GM23338 (cell line): ENCODE results near the gene PHOSPHO1. TPM values are rescaled to one million over a fixed set of nuclear protein-coding genes. Genes with fewer than 3 reads are reported as not detected.

Experiments used
- ATAC-seq: fragments of 200-7000 bp; cut with Tn5 transposase; 3 replicates; pipeline ENCODE4 v1.9.1; 2020
- DNase-seq: peaks from one replicate; pipeline ENCODE4 v3.0.0-alpha.2; 2015; ENCODE audit warnings: low spot score
- H2AFZ ChIP-seq: fragments of 200-600 bp; sonication (generic); 2 replicates; pipeline ENCODE4 v1.8.0; 2016; ENCODE audit warnings: antibody characterized with exemption, mild to moderate bottlenecking, moderate library complexity
- H3F3A ChIP-seq: fragments of 200-600 bp; sonication (generic); replicated peaks from 2 replicates; pipeline ENCODE4 v1.8.0; 2017; ENCODE audit warnings: antibody characterized with exemption, mixed run types, low read depth
- H3K27ac ChIP-seq: fragments of 200-600 bp; sonication (generic); 2 replicates; pipeline ENCODE4 v1.6.1; 2016; ENCODE audit warnings: low read depth
- H3K27me3 ChIP-seq: fragments of 200-600 bp; sonication (generic); 2 replicates; pipeline ENCODE4 v1.8.0; 2016; ENCODE audit warnings: mild to moderate bottlenecking, mixed run types, moderate library complexity; ENCODE audit not compliant: insufficient read depth
- H3K36me3 ChIP-seq: fragments of 200-600 bp; sonication (generic); 2 replicates; pipeline ENCODE4 v1.8.0; 2016; ENCODE audit warnings: mild to moderate bottlenecking; ENCODE audit not compliant: insufficient read depth
- H3K4me1 ChIP-seq: fragments of 200-600 bp; sonication (generic); 2 replicates; pipeline ENCODE4 v1.8.0; 2016; ENCODE audit warnings: mild to moderate bottlenecking, moderate library complexity; ENCODE audit not compliant: insufficient read depth
- H3K4me2 ChIP-seq: fragments of 200-600 bp; sonication (generic); 2 replicates; pipeline ENCODE4 v1.7.1; 2017; ENCODE audit warnings: mixed run types
- H3K4me3 ChIP-seq: fragments of 200-600 bp; sonication (generic); 2 replicates; pipeline ENCODE4 v1.6.1; 2016; ENCODE audit warnings: mixed run types
- H3K79me2 ChIP-seq: fragments of 200-600 bp; sonication (generic); replicated peaks from 2 replicates; pipeline ENCODE4 v1.8.0; 2017; ENCODE audit warnings: mild to moderate bottlenecking; ENCODE audit not compliant: insufficient read depth
- H3K9me2 ChIP-seq: fragments of 200-600 bp; sonication (generic); 2 replicates; pipeline ENCODE4 v1.8.0; 2017; ENCODE audit not compliant: insufficient read depth
- H4K20me1 ChIP-seq: fragments of 200-600 bp; sonication (generic); replicated peaks from 2 replicates; pipeline ENCODE4 v1.8.0; 2017; ENCODE audit warnings: mild to moderate bottlenecking; ENCODE audit not compliant: insufficient read depth
- H3K27ac Mint-ChIP-seq: 2 replicates; pipeline ENCODE4 v1.8.0; 2020; ENCODE audit warnings: inconsistent platforms, mild to moderate bottlenecking, moderate library complexity, mixed read lengths
- H3K27me3 Mint-ChIP-seq: 3 replicates; pipeline ENCODE4 v1.8.0; 2022; ENCODE audit warnings: low read depth, mild to moderate bottlenecking, moderate library complexity, mixed read lengths, inconsistent platforms; ENCODE audit not compliant: insufficient read depth, poor library complexity
- H3K36me3 Mint-ChIP-seq: 3 replicates; pipeline ENCODE4 v1.8.0; 2021; ENCODE audit warnings: low read depth, mild to moderate bottlenecking, inconsistent platforms, moderate library complexity, mixed read lengths
- H3K4me1 Mint-ChIP-seq: 3 replicates; pipeline ENCODE4 v1.8.0; 2020; ENCODE audit warnings: mild to moderate bottlenecking, inconsistent platforms, mixed read lengths
- H3K4me3 Mint-ChIP-seq: 3 replicates; pipeline ENCODE4 v1.8.0; 2021; ENCODE audit warnings: moderate library complexity, mild to moderate bottlenecking, inconsistent platforms, mixed read lengths
- H3K9me3 Mint-ChIP-seq: 3 replicates; pipeline ENCODE4 v1.8.0; 2020; ENCODE audit warnings: moderate library complexity, mild to moderate bottlenecking, inconsistent platforms, mixed read lengths
- CREB1 ChIP-seq: fragments of 250-450 bp; sonication (Bioruptor Pico); IDR thresholded peaks from 2 replicates; pipeline ENCODE4 v1.5.0; 2020; ENCODE audit warnings: low read depth, mild to moderate bottlenecking, moderate library complexity
- EZH2 ChIP-seq: fragments of 200-600 bp; sonication (generic); IDR thresholded peaks from one replicate; pipeline ENCODE4 v1.8.0; 2017; ENCODE audit warnings: antibody characterized with exemption, mild to moderate bottlenecking, low read depth; ENCODE audit not compliant: unreplicated experiment
- EZH2phosphoT487 ChIP-seq: fragments of 200-600 bp; sonication (generic); IDR thresholded peaks from one replicate; pipeline ENCODE4 v1.8.1; 2018; ENCODE audit warnings: antibody characterized with exemption; ENCODE audit not compliant: unreplicated experiment
- JUNB ChIP-seq: IDR thresholded peaks from one replicate; pipeline ENCODE4 v1.6.1; 2016; ENCODE audit warnings: antibody characterized with exemption; ENCODE audit not compliant: unreplicated experiment
- NANOG ChIP-seq: IDR thresholded peaks from 2 replicates; pipeline ENCODE4 v1.6.1; 2016; ENCODE audit warnings: antibody characterized with exemption, borderline replicate concordance
- POLR2AphosphoS5 ChIP-seq: IDR thresholded peaks from 2 replicates; pipeline ENCODE4 v1.6.1; 2016; ENCODE audit warnings: antibody characterized with exemption, low read depth
- STAT1 ChIP-seq: IDR thresholded peaks from one replicate; pipeline ENCODE4 v1.6.1; 2016; ENCODE audit warnings: antibody characterized with exemption; ENCODE audit not compliant: unreplicated experiment
- ZNF114 ChIP-seq: fragments of 250-450 bp; sonication (Bioruptor Pico); IDR thresholded peaks from 2 replicates; pipeline ENCODE4 v1.5.0; 2020; ENCODE audit warnings: mild to moderate bottlenecking, moderate library complexity
- ZNF331 ChIP-seq: fragments of 250-450 bp; sonication (Bioruptor Pico); IDR thresholded peaks from 2 replicates; pipeline ENCODE4 v1.5.0; 2020; ENCODE audit warnings: low read depth, mild to moderate bottlenecking, moderate library complexity
- polyA plus RNA-seq: library from polyadenylated mRNA; unstranded; fragments of >200 nt; fragmentation: Nextera tagmentation; extraction: Ambion mirVana; gene quantifications from 2 replicates; pipeline ENCODE4 v1.2.1, GENCODE V29; 2016
- total RNA-seq: library from RNA; depleted of rRNA; stranded (reverse); fragments of >200 nt; shearing (Covaris generic); gene quantifications from 2 replicates; pipeline ENCODE4 v1.2.3, GENCODE V29; 2014
- TF ChIP-seq, protein P1 (sequence below): IDR thresholded peaks from 2 replicates; pipeline ENCODE4 v1.6.1; 2016; ENCODE audit warnings: antibody characterized with exemption
- TF ChIP-seq, protein P2 (sequence below): fragments of 250-450 bp; sonication (Bioruptor Pico); IDR thresholded peaks from 2 replicates; pipeline ENCODE4 v1.5.0; 2020; ENCODE audit warnings: mild to moderate bottlenecking, moderate library complexity
- TF ChIP-seq, protein P3 (sequence below): IDR thresholded peaks from one replicate; pipeline ENCODE4 v1.6.1; 2018; ENCODE audit warnings: antibody characterized with exemption; ENCODE audit not compliant: unreplicated experiment
- TF ChIP-seq, protein P4 (sequence below), 2 experiments: fragments of 200-600 bp in 1 of 2; sonication (generic) in 1 of 2; conservative IDR thresholded peaks; 2 replicates each; pipeline versions ENCODE4 v1.5.1 to v1.6.1; 2016 to 2017; ENCODE audit warnings: antibody characterized with exemption in 2 of 2, low read depth in 2 of 2, mild to moderate bottlenecking in 2 of 2, moderate library complexity in 1 of 2

Gene PHOSPHO1
- total and polyA plus RNA-seq, 2 experiments from 2014 or later, result 0.71 to 2.2 TPM

DNA sequence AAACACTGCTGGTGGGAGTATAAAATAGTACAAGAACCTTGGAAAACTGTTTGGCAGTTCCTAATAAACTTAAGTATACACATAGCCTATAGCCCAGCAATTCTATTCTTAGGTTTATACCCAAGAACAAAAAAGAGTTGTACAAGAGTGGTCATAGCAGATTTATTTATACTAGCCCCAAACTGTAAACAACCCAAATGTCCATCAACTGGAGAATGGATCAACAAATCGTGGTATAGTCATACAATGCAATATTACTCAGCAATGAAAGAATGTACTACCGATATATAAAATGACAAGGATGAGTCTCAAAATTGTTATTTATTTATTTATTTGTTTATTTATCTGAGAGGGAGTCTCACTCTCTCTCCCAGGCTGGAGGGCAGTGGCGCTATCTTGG, 43.3 kb downstream of the PHOSPHO1 start:
- ATAC-seq, result no peak
- H3K27me3 Mint-ChIP-seq, result peaks cover 11% of the 10 kb centered on the region

More for the DNA sequence above, 43.3 kb downstream of the PHOSPHO1 start:
- TF ChIP-seq, protein P1, sequence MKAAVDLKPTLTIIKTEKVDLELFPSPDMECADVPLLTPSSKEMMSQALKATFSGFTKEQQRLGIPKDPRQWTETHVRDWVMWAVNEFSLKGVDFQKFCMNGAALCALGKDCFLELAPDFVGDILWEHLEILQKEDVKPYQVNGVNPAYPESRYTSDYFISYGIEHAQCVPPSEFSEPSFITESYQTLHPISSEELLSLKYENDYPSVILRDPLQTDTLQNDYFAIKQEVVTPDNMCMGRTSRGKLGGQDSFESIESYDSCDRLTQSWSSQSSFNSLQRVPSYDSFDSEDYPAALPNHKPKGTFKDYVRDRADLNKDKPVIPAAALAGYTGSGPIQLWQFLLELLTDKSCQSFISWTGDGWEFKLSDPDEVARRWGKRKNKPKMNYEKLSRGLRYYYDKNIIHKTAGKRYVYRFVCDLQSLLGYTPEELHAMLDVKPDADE, result no peak
- no peak for TF ChIP-seq CREB1
- TF ChIP-seq STAT1, result no peak
- TF ChIP-seq ZNF114 (CRISPR knock-in tag), result no peak
- no peak for TF ChIP-seq NANOG
- TF ChIP-seq EZH2, result no peak
- no peak for TF ChIP-seq ZNF331
- TF ChIP-seq POLR2AphosphoS5, result no peak
- TF ChIP-seq, protein P2, sequence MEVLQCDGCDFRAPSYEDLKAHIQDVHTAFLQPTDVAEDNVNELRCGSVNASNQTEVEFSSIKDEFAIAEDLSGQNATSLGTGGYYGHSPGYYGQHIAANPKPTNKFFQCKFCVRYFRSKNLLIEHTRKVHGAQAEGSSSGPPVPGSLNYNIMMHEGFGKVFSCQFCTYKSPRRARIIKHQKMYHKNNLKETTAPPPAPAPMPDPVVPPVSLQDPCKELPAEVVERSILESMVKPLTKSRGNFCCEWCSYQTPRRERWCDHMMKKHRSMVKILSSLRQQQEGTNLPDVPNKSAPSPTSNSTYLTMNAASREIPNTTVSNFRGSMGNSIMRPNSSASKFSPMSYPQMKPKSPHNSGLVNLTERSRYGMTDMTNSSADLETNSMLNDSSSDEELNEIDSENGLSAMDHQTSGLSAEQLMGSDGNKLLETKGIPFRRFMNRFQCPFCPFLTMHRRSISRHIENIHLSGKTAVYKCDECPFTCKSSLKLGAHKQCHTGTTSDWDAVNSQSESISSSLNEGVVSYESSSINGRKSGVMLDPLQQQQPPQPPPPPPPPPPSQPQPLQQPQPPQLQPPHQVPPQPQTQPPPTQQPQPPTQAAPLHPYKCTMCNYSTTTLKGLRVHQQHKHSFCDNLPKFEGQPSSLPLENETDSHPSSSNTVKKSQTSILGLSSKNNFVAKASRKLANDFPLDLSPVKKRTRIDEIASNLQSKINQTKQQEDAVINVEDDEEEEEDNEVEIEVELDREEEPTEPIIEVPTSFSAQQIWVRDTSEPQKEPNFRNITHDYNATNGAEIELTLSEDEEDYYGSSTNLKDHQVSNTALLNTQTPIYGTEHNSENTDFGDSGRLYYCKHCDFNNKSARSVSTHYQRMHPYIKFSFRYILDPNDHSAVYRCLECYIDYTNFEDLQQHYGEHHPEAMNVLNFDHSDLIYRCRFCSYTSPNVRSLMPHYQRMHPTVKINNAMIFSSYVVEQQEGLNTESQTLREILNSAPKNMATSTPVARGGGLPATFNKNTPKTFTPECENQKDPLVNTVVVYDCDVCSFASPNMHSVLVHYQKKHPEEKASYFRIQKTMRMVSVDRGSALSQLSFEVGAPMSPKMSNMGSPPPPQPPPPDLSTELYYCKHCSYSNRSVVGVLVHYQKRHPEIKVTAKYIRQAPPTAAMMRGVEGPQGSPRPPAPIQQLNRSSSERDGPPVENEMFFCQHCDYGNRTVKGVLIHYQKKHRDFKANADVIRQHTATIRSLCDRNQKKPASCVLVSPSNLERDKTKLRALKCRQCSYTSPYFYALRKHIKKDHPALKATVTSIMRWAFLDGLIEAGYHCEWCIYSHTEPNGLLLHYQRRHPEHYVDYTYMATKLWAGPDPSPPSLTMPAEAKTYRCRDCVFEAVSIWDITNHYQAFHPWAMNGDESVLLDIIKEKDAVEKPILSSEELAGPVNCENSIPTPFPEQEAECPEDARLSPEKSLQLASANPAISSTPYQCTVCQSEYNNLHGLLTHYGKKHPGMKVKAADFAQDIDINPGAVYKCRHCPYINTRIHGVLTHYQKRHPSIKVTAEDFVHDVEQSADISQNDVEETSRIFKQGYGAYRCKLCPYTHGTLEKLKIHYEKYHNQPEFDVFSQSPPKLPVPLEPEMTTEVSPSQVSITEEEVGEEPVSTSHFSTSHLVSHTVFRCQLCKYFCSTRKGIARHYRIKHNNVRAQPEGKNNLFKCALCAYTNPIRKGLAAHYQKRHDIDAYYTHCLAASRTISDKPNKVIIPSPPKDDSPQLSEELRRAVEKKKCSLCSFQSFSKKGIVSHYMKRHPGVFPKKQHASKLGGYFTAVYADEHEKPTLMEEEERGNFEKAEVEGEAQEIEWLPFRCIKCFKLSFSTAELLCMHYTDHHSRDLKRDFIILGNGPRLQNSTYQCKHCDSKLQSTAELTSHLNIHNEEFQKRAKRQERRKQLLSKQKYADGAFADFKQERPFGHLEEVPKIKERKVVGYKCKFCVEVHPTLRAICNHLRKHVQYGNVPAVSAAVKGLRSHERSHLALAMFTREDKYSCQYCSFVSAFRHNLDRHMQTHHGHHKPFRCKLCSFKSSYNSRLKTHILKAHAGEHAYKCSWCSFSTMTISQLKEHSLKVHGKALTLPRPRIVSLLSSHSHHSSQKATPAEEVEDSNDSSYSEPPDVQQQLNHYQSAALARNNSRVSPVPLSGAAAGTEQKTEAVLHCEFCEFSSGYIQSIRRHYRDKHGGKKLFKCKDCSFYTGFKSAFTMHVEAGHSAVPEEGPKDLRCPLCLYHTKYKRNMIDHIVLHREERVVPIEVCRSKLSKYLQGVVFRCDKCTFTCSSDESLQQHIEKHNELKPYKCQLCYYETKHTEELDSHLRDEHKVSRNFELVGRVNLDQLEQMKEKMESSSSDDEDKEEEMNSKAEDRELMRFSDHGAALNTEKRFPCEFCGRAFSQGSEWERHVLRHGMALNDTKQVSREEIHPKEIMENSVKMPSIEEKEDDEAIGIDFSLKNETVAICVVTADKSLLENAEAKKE (CRISPR knock-in tag), result no peak
- TF ChIP-seq, protein P3, sequence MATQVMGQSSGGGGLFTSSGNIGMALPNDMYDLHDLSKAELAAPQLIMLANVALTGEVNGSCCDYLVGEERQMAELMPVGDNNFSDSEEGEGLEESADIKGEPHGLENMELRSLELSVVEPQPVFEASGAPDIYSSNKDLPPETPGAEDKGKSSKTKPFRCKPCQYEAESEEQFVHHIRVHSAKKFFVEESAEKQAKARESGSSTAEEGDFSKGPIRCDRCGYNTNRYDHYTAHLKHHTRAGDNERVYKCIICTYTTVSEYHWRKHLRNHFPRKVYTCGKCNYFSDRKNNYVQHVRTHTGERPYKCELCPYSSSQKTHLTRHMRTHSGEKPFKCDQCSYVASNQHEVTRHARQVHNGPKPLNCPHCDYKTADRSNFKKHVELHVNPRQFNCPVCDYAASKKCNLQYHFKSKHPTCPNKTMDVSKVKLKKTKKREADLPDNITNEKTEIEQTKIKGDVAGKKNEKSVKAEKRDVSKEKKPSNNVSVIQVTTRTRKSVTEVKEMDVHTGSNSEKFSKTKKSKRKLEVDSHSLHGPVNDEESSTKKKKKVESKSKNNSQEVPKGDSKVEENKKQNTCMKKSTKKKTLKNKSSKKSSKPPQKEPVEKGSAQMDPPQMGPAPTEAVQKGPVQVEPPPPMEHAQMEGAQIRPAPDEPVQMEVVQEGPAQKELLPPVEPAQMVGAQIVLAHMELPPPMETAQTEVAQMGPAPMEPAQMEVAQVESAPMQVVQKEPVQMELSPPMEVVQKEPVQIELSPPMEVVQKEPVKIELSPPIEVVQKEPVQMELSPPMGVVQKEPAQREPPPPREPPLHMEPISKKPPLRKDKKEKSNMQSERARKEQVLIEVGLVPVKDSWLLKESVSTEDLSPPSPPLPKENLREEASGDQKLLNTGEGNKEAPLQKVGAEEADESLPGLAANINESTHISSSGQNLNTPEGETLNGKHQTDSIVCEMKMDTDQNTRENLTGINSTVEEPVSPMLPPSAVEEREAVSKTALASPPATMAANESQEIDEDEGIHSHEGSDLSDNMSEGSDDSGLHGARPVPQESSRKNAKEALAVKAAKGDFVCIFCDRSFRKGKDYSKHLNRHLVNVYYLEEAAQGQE, result no peak
- no peak for TF ChIP-seq JUNB
- TF ChIP-seq EZH2phosphoT487, result no peak
- TF ChIP-seq, protein P4, sequence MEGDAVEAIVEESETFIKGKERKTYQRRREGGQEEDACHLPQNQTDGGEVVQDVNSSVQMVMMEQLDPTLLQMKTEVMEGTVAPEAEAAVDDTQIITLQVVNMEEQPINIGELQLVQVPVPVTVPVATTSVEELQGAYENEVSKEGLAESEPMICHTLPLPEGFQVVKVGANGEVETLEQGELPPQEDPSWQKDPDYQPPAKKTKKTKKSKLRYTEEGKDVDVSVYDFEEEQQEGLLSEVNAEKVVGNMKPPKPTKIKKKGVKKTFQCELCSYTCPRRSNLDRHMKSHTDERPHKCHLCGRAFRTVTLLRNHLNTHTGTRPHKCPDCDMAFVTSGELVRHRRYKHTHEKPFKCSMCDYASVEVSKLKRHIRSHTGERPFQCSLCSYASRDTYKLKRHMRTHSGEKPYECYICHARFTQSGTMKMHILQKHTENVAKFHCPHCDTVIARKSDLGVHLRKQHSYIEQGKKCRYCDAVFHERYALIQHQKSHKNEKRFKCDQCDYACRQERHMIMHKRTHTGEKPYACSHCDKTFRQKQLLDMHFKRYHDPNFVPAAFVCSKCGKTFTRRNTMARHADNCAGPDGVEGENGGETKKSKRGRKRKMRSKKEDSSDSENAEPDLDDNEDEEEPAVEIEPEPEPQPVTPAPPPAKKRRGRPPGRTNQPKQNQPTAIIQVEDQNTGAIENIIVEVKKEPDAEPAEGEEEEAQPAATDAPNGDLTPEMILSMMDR (conservative IDR thresholded peaks at IDR 0.05; ENCODE audit: low read depth in 2 of 2), result no peak
- Mint-ChIP-seq H3K4me3 (no peak overlapping the region), H3K36me3 (peaks cover 24% of the 10 kb centered on the region), H3K9me3 (peaks cover 39% of the 10 kb centered on the region), H3K4me1 (0 out of 3 replicates have a peak, but pooled peaks cover 5% of the 10 kb centered on the region), H3K27ac (no peak overlapping the region)
- Histone ChIP-seq H3K9me2 (no peaks in the 10 kb centered on the region), H3K27ac (no peak overlapping the region), H3K4me2 (no peak overlapping the region), H2AFZ (no peak overlapping the region), H3K4me1 (peaks cover 2% of the 10 kb centered on the region; the same call in 1 of the 2 replicates), H3F3A (peaks cover 5% of the 10 kb centered on the region; the same call in 1 of the 2 replicates), H3K36me3 (0 out of 2 replicates have a peak, but pooled peaks cover 3% of the 10 kb centered on the region), H3K79me2 (no peaks in the 10 kb centered on the region), H3K27me3 (no peaks in the 10 kb centered on the region), H3K4me3 (no peak overlapping the region), H4K20me1 (no peaks in the 10 kb centered on the region)
- DNase-seq, result no peak
